Measurements from ENCODE around the gene SCNN1B.
"Not testable (repeated sequence)": the region's sequence is repeated elsewhere in the genome, so short reads cannot be mapped to it uniquely, and the experiment has no call there.

GRCh38 chr16:23389936-23390335, 87.8 kb downstream of the SCNN1B start:
- TF ChIP-seq POLR2A, CTCF, EP300 (IDR thresholded peaks at IDR 0.05): not testable (repeated sequence)
